BLaER1 treated with 17β-estradiol and CSF1 and Interleukin-3, amounts not matched to agents 10 nM and 100 nM (cell line): ENCODE measurements around the gene ATP5F1D.

Experiments used
- H3K27ac ChIP-seq, 11 experiments: shearing (Covaris generic); formaldehyde crosslinking; 2 replicates each; pipeline ENCODE4 v1.8.1; 2022
- H3K27me3 ChIP-seq, 11 experiments: shearing (Covaris generic); formaldehyde crosslinking; 2 replicates each; pipeline ENCODE4 v1.8.1; 2022
- H3K36me3 ChIP-seq, 11 experiments: shearing (Covaris generic); formaldehyde crosslinking; 2 replicates each; pipeline ENCODE4 v1.8.1; 2022
- H3K4me1 ChIP-seq, 10 experiments: shearing (Covaris generic); formaldehyde crosslinking; 2 replicates each; pipeline ENCODE4 v1.8.1; 2022
- H3K4me2 ChIP-seq, 11 experiments: shearing (Covaris generic); formaldehyde crosslinking; 2 replicates each; pipeline ENCODE4 v1.8.1; 2022
- H3K4me3 ChIP-seq, 10 experiments: shearing (Covaris generic); formaldehyde crosslinking; 2 replicates each; pipeline ENCODE4 v1.8.1; 2022
- H3K9ac ChIP-seq, 11 experiments: shearing (Covaris generic); formaldehyde crosslinking; 2 replicates each; pipeline ENCODE4 v1.8.1; 2022
- H3K9me3 ChIP-seq, 11 experiments: shearing (Covaris generic); formaldehyde crosslinking; replicated peaks in 1 of 11; 2 replicates each; pipeline ENCODE4 v1.8.1; 2022
- H4K20me1 ChIP-seq, 11 experiments: shearing (Covaris generic); formaldehyde crosslinking; 2 replicates each; pipeline ENCODE4 v1.8.1; 2022
- Cebpa-rat ChIP-seq, 11 experiments: shearing (Covaris generic); IDR thresholded peaks; 2 replicates each; pipeline ENCODE4 v1.8.1; 2022

Gene ATP5F1D

DNA sequence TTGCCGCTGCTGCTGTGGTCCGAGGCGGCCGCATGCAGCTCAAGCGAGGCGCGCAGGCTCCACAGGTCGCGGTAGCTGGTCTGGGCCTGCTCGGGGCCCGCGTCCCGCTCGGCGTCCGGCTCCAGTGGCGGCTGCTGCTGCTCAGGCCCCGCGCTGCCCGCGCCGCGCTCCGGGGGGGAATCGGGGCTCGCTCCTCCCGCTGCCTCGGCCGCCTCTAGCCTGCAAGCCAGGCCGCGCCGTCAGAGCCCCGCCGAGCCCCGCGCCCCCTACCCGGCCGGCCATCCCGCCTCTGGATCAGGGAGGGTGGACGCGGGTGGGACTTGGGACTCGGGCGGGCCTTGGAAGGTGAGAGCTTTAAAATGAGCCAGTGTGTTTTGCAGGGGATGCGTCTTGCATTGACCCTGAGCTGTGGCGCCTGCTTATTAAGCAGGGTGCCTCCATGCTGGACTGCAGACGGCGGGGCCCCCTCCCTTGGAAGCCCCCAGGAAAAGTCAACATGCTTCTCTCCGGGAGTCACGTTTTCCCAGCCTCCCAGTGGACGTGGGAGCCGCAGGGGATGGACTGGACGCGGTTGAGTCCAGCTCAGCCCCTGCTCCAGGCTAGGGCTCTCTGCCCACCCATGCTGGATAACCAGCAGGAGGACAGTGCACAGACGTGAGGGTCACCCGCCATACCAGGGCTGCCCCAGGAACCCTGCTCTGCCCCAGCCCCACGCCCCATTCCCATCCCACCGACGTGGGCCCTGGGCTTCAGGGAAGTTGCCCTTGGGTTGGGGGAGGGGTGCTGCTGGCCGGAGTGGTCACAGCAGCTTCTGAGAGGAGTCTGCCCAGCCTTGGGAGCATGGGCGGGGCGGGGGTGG, 11.4 kb upstream of the ATP5F1D start:
- Histone ChIP-seq H3K27ac (no peak overlapping the region), H3K9me3 (no peaks in the 10 kb centered on the region), H3K27me3 (peaks cover 0 to 8% (median 6%) of the 10 kb centered on the region in 11 experiments; a peak in 17 of 22 replicates), H3K4me1 (peaks cover 0 to 21% (median 10%) of the 10 kb centered on the region in 10 experiments; a peak in 8 of 20 replicates), H3K4me3 (no peak overlapping the region), H4K20me1 (peaks cover 12 to 80% (median 28%) of the 10 kb centered on the region in 11 experiments; a peak in 17 of 22 replicates), H3K4me2 (no peak overlapping the region), H3K36me3 (peaks cover 31 to 40% (median 36%) of the 10 kb centered on the region in 11 experiments), H3K9ac (no peak overlapping the region)
- no peak for TF ChIP-seq Cebpa-rat (IDR thresholded peaks at IDR 0.05)

DNA sequence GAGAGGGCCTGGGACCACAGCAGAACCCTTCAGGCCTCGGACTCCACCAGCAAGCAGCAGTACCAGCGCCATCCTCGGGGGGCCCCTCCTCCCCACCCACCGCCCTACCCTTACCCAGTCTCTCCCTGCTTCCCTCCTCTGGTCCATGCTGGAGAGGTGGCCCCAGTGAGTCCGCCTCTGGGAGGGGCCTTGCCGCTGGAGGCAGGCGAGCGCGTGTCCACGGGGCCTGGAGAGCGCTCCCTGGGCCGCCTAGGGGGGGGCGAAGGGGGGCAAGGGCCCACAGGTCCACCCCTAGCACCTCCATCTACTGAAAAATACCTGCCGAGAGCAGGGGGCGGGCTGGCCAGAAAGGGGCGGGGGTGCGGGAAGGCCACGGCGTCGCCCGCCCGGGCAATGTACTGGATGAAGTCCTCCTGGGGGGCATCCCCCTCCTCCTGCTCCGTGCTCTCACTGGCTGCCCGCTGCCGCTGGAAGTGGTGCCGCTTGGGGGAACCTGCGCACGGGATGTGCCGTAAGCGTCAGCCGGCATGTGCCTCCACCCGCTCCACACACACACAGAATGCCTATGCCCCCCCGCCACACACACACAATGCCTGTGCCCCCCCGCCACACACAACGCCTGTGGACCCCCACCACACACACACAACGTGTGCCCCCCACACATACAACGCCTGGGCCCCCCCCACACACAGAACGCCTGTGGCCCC, 10.6 kb upstream of the ATP5F1D start:
- Histone ChIP-seq H3K27me3 (peaks cover 2 to 16% (median 14%) of the 10 kb centered on the region in 11 experiments; a peak in 21 of 22 replicates), H4K20me1 (peaks cover 4 to 80% (median 26%) of the 10 kb centered on the region in 11 experiments; a peak in 17 of 22 replicates), H3K27ac (no peak overlapping the region), H3K9me3 (no peaks in the 10 kb centered on the region), H3K4me1 (peaks cover 0 to 16% (median 8%) of the 10 kb centered on the region in 10 experiments; a peak in 7 of 20 replicates), H3K9ac (no peak overlapping the region), H3K4me3 (no peak overlapping the region), H3K36me3 (peaks cover 24 to 32% (median 29%) of the 10 kb centered on the region in 11 experiments), H3K4me2 (no peak overlapping the region)
- no peak for TF ChIP-seq Cebpa-rat (IDR thresholded peaks at IDR 0.05)

DNA sequence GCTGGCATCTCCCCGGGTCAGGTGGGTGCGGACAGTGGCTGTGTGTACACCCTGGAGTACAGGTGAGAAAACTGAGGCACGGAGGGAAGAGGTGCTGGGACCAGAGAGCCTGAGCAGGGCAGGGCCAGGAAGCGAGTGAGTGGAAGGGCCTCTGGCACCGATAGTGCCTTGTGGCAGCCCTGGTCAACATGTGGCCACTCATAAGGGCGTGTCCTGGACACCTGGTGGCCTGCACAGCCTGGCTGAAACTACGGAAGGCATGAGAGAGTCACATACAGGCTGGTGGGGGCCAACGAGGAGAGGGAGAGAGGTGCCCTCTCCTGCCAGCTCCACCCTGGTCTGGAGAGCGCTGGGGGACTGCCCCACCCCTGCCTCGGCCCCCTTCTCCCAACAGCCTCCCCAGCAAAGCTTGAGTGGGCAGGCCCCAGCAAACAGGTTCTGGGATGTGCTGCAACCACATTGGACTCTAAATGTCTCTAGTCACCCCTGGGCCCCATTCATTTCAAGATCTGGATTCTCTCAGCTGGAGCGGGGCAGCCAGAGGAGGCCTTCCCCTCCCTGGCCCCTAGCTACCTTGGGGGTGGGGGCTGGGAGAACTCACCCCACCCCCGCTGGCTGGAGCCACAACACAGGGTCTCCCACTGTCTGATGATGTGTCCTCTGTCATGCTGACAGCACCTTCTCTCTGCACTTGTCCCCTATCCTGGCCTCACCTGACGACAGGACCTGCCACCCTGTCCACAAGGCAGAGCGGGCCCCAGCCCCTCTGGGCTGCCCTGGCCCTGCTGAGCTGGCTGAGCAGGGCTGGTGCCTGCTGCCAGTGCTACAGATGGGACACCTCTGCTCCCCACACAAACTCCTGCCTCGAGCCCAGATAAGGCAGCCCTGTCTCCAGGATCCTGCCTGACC, 9.6 kb upstream of the ATP5F1D start:
- peak overlapping the region in 3 of 11 experiments; percentile 2 to 37 (median 3); a peak in 1 of 22 replicates for H3K4me2 ChIP-seq
- TF ChIP-seq Cebpa-rat (IDR thresholded peaks at IDR 0.05) = no peak
- peak overlapping the region in 3 of 11 experiments; percentile 7 to 41 (median 12); a peak in 3 of 22 replicates for H3K9ac ChIP-seq
- peaks cover 2 to 25% (median 15%) of the 10 kb centered on the region in 10 experiments; a peak in 17 of 20 replicates for H3K4me1 ChIP-seq
- H3K4me3 ChIP-seq = no peak overlapping the region
- peaks cover 11 to 27% (median 24%) of the 10 kb centered on the region in 11 experiments for H3K27me3 ChIP-seq
- peaks cover 14 to 22% (median 18%) of the 10 kb centered on the region in 11 experiments for H3K36me3 ChIP-seq
- no peaks in the 10 kb centered on the region for H3K9me3 ChIP-seq
- H4K20me1 ChIP-seq = peaks cover 0 to 75% (median 21%) of the 10 kb centered on the region in 11 experiments; a peak in 14 of 22 replicates
- no peak overlapping the region for H3K27ac ChIP-seq

DNA sequence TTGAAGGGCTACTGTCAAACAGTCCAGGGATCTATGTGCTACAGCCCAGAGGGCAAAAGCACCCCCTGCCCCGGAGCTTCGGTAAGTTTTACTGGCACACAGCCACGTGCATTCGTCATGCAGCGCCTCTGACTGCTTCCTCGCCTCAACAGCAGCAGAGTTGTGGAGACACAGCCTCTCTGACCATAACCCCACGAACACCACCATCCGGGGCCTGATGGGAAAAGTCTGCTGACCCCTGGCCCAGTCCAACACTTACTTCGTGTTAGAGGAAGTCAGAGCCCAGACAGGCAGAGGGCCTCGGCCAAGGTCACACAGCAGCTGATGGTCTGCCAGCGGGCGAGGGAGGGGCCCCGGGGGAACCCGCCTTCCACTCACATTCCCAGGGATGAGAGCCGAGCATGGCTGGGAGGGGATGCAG, 8.9 kb upstream of the ATP5F1D start:
- no peak for TF ChIP-seq Cebpa-rat (IDR thresholded peaks at IDR 0.05)
- Histone ChIP-seq H3K9me3 (no peaks in the 10 kb centered on the region), H3K27ac (no peak overlapping the region), H3K9ac (peak overlapping the region in 4 of 11 experiments; percentile 6 to 41 (median 10); a peak in 2 of 22 replicates), H4K20me1 (peaks cover 0 to 69% (median 18%) of the 10 kb centered on the region in 11 experiments; a peak in 13 of 22 replicates), H3K4me3 (no peak overlapping the region), H3K4me1 (peaks cover 7 to 31% (median 19%) of the 10 kb centered on the region in 10 experiments; a peak in 17 of 20 replicates), H3K4me2 (peak overlapping the region in 4 of 11 experiments; percentile 2 to 37 (median 8); a peak in 4 of 22 replicates), H3K36me3 (peaks cover 7 to 15% (median 11%) of the 10 kb centered on the region in 11 experiments), H3K27me3 (peaks cover 18 to 34% (median 31%) of the 10 kb centered on the region in 11 experiments)

DNA sequence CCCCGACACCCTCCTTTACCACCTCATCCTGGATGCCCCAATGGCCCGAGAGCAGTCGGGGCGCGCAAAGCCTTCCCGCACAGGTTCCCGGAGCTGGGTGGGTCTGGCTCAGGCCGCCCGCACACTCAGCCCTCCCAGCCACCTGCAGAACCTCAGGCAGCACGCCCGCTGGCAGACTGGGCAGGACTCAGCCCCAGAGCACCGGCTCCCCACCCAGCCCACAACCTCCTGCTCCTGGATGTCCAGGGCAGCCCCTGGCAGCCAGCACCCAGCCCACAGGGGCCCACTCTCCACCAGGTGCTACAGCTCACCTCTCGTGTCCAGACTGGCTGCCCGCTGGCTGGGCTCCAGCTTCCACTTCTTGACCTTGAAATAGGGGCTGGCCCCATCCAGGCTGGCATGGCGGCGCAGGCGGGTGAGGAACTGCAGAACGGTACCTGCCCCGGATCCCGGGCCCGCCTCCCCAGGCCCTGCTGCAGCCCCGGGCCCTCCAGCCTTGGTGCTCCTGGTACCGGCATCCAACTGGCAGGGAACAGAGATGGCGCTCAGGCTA, 8.4 kb upstream of the ATP5F1D start:
- H3K9me3 ChIP-seq = no peaks in the 10 kb centered on the region
- H3K36me3 ChIP-seq = peaks cover 2 to 10% (median 6%) of the 10 kb centered on the region in 11 experiments; a peak in 21 of 22 replicates
- peaks cover 7 to 32% (median 21%) of the 10 kb centered on the region in 10 experiments; a peak in 17 of 20 replicates for H3K4me1 ChIP-seq
- peaks cover 0 to 65% (median 17%) of the 10 kb centered on the region in 11 experiments; a peak in 11 of 22 replicates for H4K20me1 ChIP-seq
- H3K9ac ChIP-seq = 0 out of 22 replicates have a peak overlapping the region, but pooled peaks of 1 of the 11 experiments have one; percentile 6
- H3K4me3 ChIP-seq = no peak overlapping the region
- no peak overlapping the region for H3K27ac ChIP-seq
- no peak for TF ChIP-seq Cebpa-rat (IDR thresholded peaks at IDR 0.05)
- peaks cover 22 to 39% (median 36%) of the 10 kb centered on the region in 11 experiments for H3K27me3 ChIP-seq
- H3K4me2 ChIP-seq = peak overlapping the region in 3 of 11 experiments; percentile 3 to 37 (median 14); a peak in 4 of 22 replicates

DNA sequence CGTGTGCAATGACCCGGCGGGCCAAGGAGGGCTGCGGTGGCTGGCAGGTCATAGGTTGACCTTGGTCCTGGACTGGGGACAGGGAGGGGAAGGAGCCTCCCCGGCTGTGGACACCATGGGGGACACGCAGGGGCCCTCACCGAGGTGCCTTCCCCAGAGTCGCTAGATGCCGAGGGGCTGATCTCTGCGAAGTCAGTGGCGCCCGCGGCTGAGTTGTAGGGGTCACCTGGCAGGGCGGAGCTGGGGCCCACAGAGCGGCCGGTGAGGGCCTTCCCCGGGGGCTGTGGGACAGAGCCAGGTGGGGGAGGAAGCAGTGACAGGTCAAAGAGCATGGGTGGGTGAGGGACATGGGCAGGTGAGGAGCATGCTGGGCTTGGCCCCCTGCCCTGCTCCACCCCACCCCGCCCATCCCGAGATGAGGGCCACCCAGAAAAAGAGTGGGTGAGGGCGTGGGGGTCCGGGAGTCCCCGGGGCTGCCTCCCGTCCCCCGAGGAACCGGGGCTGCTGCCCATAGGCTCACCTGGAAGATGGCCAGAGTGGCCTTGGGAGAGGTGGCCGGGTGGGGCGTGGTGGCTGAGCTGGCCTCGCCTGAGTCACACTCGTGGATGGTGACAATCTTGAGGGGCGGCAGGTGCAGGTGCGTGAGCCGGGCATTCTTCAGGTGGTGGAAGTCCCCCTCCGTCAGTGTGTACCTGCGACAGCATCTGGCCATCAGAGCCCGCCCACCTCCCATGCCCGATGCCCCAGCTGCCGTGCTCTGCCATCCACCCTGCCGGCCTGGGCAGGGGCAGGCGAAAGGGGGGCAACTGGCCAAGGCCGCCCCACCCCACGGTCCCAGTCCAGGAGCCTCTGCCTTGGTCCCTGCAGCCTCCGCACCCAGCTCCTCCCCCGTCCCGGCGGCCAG, 7.2 kb upstream of the ATP5F1D start:
- Histone ChIP-seq H3K27ac (no peak overlapping the region), H4K20me1 (peaks cover 0 to 70% (median 21%) of the 10 kb centered on the region in 11 experiments; a peak in 12 of 22 replicates), H3K27me3 (peaks cover 24 to 50% (median 47%) of the 10 kb centered on the region in 11 experiments), H3K9ac (no peak overlapping the region), H3K9me3 (no peaks in the 10 kb centered on the region), H3K4me3 (no peak overlapping the region), H3K4me2 (no peak overlapping the region), H3K36me3 (no peaks in the 10 kb centered on the region; a peak in 1 of 22 replicates), H3K4me1 (peaks cover 7 to 35% (median 32%) of the 10 kb centered on the region in 10 experiments; a peak in 17 of 20 replicates)
- TF ChIP-seq Cebpa-rat (IDR thresholded peaks at IDR 0.05) = no peak

DNA sequence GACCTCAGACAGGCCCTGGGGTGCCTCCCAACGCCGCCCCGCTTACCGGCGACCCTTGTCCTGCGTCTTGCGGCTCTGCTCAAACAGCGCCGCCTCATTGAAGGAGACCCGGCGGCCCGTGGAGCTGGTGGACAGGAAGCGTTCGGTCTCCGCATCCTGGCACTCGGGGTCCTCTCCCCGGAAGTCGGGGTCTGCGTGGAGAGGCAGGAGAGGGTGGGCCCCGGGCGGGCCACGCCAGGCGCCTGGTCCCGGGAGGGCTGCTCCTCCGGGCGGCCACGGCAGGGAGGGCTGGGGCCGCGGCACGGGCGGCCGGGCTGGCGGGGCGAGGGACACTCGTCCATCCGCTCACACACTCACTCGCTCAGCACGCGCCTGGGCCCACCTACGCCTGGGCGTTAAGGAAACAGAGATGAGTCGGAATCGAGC, 6.6 kb upstream of the ATP5F1D start:
- peaks cover 0 to 75% (median 21%) of the 10 kb centered on the region in 11 experiments; a peak in 12 of 22 replicates for H4K20me1 ChIP-seq
- no peak overlapping the region for H3K4me2 ChIP-seq
- no peak for TF ChIP-seq Cebpa-rat (IDR thresholded peaks at IDR 0.05)
- H3K4me1 ChIP-seq = peaks cover 13 to 41% (median 38%) of the 10 kb centered on the region in 10 experiments
- no peaks in the 10 kb centered on the region for H3K9me3 ChIP-seq
- no peaks in the 10 kb centered on the region; a peak in 1 of 22 replicates for H3K36me3 ChIP-seq
- no peak overlapping the region for H3K9ac ChIP-seq
- peaks cover 24 to 57% (median 54%) of the 10 kb centered on the region in 11 experiments for H3K27me3 ChIP-seq
- no peak overlapping the region for H3K4me3 ChIP-seq
- no peak overlapping the region for H3K27ac ChIP-seq
